Tibial nerve (tissue), 4 donors: Measurements from ENCODE around the gene DKK3.

Source experiments
- EP300 ChIP-seq, 2 donors: sonication (generic); formaldehyde crosslinking; IDR thresholded peaks; one replicate each; pipeline ENCODE4 v1.6.1; 2017; ENCODE audit warnings: antibody characterized with exemption in 2 of 2, mild to moderate bottlenecking in 1 of 2
- POLR2A ChIP-seq, 2 donors: fragments of 450-650 bp; IDR thresholded peaks; one replicate each; pipeline ENCODE4 v1.6.1; 2017; ENCODE audit warnings: antibody characterized with exemption in 2 of 2, mild to moderate bottlenecking in 2 of 2, moderate library complexity in 2 of 2
- TF ChIP-seq, protein P1 (sequence below), 5 experiments: fragments of 200-600 bp in 3 of 5; fragments of 450-650 bp in 2 of 5; sonication (generic) in 3 of 5; IDR thresholded peaks; one replicate each; pipeline ENCODE4 v1.5.1; 2016 to 2019; ENCODE audit warnings: antibody characterized with exemption in 5 of 5, mild to moderate bottlenecking in 3 of 5, moderate library complexity in 2 of 5

DNA sequence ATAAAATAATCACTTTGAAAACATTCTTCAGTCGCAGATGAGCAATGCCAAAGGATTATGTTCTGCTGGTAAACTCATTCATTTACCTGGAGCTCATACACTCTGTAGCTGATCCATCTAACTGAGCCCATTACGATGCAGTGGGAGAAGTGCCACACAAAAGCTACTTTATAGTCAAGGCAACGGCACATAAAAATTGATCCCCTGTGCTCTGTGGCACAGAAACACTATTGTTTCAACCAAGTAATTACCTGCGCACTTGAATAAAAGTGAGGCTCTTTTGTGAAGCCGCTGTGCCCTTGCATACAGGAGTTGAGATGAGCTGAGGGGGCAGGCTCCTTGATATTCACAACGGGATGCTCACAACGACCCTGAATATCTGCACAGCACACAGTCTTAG, 7.2 kb downstream of the DKK3 start:
- TF ChIP-seq, protein P1, sequence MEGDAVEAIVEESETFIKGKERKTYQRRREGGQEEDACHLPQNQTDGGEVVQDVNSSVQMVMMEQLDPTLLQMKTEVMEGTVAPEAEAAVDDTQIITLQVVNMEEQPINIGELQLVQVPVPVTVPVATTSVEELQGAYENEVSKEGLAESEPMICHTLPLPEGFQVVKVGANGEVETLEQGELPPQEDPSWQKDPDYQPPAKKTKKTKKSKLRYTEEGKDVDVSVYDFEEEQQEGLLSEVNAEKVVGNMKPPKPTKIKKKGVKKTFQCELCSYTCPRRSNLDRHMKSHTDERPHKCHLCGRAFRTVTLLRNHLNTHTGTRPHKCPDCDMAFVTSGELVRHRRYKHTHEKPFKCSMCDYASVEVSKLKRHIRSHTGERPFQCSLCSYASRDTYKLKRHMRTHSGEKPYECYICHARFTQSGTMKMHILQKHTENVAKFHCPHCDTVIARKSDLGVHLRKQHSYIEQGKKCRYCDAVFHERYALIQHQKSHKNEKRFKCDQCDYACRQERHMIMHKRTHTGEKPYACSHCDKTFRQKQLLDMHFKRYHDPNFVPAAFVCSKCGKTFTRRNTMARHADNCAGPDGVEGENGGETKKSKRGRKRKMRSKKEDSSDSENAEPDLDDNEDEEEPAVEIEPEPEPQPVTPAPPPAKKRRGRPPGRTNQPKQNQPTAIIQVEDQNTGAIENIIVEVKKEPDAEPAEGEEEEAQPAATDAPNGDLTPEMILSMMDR (IDR thresholded peaks at IDR 0.05) = no peak
- TF ChIP-seq POLR2A (IDR thresholded peaks at IDR 0.05) (no peak), EP300 (IDR thresholded peaks at IDR 0.05) (no peak)
